HL-60/S4 treated with phorbol 12-myristate 13-acetate at 8.2 ng/mL for 4 days and 3 days (cell line): ENCODE data around the gene PPP2R5C.

Experiments
- in situ Hi-C: fragments of 300-500 bp; cut with MboI; formaldehyde crosslinking; loops from 2 replicates; pipeline ENCODE4 v1.15.0; 2022; ENCODE audit warnings: low sequenced_read_pairs

The PPP2R5C gene

GRCh38 chr14:101882141-101882935 is 120.8 kb downstream of the PPP2R5C start:
- in situ Hi-C loops, result no loop called here

GRCh38 chr14:101884089-101884933 is 122.8 kb downstream of the PPP2R5C start:
- in situ Hi-C loops, result no loop called here

DNA sequence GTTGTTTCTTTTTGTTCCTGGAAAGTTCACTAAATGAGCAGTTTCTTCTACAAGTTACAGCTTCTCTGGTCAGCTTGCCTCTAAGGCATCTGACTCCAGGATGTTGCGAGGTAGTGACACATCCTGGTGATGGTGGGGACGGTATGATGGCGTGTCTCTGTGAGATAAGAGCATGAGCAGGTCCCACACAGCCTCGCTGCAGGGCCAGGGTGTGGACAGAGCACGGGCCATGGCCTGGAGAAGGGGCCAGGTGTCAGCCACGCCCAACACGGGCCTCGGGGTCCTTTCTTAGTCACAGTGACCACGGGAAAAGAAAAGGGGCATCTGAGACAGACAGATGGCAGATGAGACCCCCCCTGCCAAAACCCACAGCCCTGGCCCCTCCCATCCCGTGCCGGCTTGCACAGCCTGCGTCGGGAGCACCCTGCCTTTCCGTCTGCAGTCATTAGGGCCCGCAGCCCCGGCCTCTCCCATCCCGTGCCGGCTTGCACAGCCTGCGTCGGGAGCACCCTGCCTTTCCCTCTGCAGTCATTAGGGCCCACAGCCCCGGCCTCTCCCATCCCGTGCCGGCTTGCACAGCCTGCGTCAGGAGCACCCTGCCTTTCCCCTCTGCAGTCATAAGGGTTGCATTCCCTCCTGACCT is 123.5 kb downstream of the PPP2R5C start:
- in situ Hi-C loops, result no loop called here

DNA sequence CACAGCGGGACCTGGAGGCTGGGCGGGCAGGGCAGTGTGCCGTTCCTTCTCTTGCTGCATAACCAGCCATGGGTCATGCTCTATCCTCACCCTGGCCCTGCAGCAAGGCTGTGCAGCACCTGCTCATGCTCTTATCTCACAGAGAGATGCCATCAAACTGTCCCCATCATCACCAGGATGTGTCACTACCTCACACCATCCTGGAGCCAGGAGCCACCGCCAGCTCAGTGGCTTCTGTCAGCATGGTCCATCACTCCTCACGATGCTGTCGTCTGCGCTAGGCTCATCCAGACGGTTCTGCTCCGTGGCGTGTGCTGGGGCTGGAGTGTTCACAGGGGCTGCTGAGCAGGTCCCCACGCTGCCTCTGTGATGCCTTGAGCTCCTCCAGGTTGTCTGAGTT is 125.7 kb downstream of the PPP2R5C start:
- in situ Hi-C loops, result no loop called here

- in situ Hi-C loops, result no loop called here
These were observed 126.7 kb downstream of the PPP2R5C start for GRCh38 chr14:101888182-101888581.

DNA sequence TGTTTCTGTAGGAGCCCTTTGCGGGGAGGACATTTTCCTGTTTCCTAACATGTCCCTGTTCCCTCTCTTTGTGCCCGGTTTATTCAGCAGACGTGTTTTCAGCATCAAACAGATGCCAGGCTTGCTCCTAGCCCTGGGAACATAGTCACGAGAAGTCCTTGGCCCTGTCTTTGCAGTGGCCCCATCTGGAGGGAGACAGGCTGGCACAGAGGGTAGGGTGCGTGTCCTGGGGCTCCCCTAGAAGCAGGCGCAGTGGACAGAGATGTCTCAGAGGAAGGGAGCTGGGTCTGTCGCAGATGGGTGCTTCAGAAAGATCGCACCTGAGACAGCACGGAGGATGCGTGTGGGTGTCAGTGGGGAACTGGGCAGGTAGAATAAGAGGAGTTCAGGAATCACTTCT is 127.9 kb downstream of the PPP2R5C start:
- in situ Hi-C loops, result no loop called here

- in situ Hi-C loops, result no loop called here
These were observed 128.4 kb downstream of the PPP2R5C start for GRCh38 chr14:101889898-101890297.

GRCh38 chr14:101891471-101891870 is 130.0 kb downstream of the PPP2R5C start:
- in situ Hi-C loops, result no loop called here

GRCh38 chr14:101893759-101894158 is 132.2 kb downstream of the PPP2R5C start:
- in situ Hi-C loops, result no loop called here

- in situ Hi-C loops, result no loop called here
These were observed 133.0 kb downstream of the PPP2R5C start for GRCh38 chr14:101894365-101895081.

GRCh38 chr14:101895256-101895655 is 133.7 kb downstream of the PPP2R5C start:
- in situ Hi-C loops, result no loop called here

- in situ Hi-C loops, result no loop called here
These were observed 135.8 kb downstream of the PPP2R5C start for GRCh38 chr14:101897326-101897725.

- in situ Hi-C loops, result no loop called here
These were observed 136.9 kb downstream of the PPP2R5C start for GRCh38 chr14:101898416-101898815.

- in situ Hi-C loops, result no loop called here
These were observed 137.8 kb downstream of the PPP2R5C start for GRCh38 chr14:101899263-101899662.

GRCh38 chr14:101900253-101900652 is 138.7 kb downstream of the PPP2R5C start:
- in situ Hi-C loops, result no loop called here

- in situ Hi-C loops, result no loop called here
These were observed 141.6 kb downstream of the PPP2R5C start for GRCh38 chr14:101903111-101903561.

DNA sequence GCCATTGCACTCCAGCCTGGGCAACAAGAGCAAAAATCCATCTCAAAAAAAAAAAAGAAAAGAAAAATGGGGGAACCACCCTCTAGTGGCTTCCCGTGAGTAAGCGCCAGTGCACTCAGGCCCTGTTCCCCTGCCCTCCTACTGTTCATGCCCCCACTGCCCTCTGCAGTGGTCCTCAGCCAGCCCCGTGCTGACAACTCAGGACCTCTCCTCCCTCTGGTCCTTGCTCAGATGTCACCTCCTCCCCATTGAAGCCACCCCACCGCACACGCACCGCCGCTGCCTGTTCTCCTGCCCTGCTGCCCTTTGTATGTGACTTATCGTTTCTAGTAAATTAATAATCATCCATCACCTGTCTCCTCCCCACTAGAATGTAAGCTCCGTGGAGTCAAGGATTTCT is 144.1 kb downstream of the PPP2R5C start:
- in situ Hi-C loops, result no loop called here

DNA sequence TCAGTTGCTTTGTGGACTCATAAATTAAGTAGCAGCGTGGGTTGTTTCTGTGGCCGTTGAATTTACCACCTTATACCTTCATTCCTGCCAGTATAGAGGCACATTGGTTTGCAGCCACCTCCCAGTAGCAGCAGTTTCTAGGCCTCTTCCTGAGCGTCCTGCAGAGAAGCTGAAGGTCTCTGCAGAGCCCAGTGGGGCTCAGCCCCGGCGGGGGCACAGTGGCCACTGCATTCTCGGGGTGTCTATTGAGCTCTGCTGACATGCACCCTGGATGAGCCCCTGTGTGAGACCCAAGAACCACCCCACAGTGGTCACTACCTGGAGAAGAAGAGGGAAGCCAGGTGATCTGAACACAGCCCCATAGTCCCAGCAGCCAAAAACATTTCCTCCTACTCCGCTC is 145.1 kb downstream of the PPP2R5C start:
- in situ Hi-C loops, result no loop called here

- in situ Hi-C loops, result no loop called here
These were observed 146.1 kb downstream of the PPP2R5C start for GRCh38 chr14:101907619-101908018.

DNA sequence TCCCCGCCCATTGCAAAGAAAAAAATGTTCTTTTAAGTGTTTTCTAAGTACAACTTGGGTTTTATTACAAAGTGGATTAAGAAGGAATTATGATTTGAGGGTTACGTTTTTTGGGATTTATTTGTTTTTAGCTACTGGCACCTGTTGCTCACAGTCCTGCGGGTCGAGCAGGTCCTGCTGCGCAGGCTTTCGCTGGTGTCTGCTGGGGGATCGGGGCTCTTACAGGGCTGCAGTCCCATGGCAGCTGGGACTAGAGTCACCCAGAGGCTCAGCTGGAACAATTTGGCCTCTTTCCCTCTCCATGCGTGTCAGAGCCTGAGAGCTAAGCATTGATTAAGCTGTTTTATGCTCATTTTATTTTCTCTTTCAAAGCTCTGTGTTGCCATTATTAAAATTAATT is 147.3 kb downstream of the PPP2R5C start:
- in situ Hi-C loops, result no loop called here
